Measurements from ENCODE around the gene FAM131A. TPM values are rescaled to one million over a fixed set of nuclear protein-coding genes. Genes with fewer than 3 reads are reported as not detected.

FAM131A gene
- total and polyA plus RNA-seq, 9 of the 15 experiments (the other 6 are each of a cell fraction or from before 2014, with no cell fraction given) = 0.48 to 11.1 (median 4.3) TPM

- TF ChIP-seq ZFX (CRISPR knock-in tag; IDR thresholded peaks at IDR 0.05) (no peak), CEBPB (tag; IDR thresholded peaks at IDR 0.05) (no peak), RBM39 (optimal IDR thresholded peaks at IDR 0.05; ENCODE audit: low read depth, low read length) (no peak), DDX20 (tag; IDR thresholded peaks at IDR 0.05; ENCODE audit: low read depth) (no peak), ZNF134 (CRISPR knock-in tag; conservative IDR thresholded peaks at IDR 0.05) (no peak), YBX1 (IDR thresholded peaks at IDR 0.05) (no peak), CCAR2 (IDR thresholded peaks at IDR 0.05; ENCODE audit: low read depth, low read length) (no peak), RREB1 (CRISPR knock-in tag; IDR thresholded peaks at IDR 0.05) (0 out of 2 replicates have a peak, but pooled peaks have one; percentile 32), ZNF24 (IDR thresholded peaks at IDR 0.05) (no peak), ZNF3 (CRISPR knock-in tag; IDR thresholded peaks at IDR 0.05) (no peak), SIX5 (IDR thresholded peaks at IDR 0.05; ENCODE audit: borderline replicate concordance in 1 of 2, insufficient read depth in 1 of 2, low read depth in 1 of 2, low read length in 2 of 2) (peak in 1 of 2 experiments; percentile 40; a peak in 2 of 4 replicates), NCOA1 (IDR thresholded peaks at IDR 0.05; ENCODE audit: low read depth) (no peak), ADNP (tag; IDR thresholded peaks at IDR 0.05) (no peak), CTBP1 (IDR thresholded peaks at IDR 0.05; ENCODE audit: borderline replicate concordance) (peak; percentile 8; the same call in 1 of the 2 replicates), U2AF1 (optimal IDR thresholded peaks at IDR 0.05; ENCODE audit: low read depth, low read length) (no peak), CREB3 (tag; conservative IDR thresholded peaks at IDR 0.05; ENCODE audit: low read depth) (no peak), TFAM (CRISPR knock-in tag; conservative IDR thresholded peaks at IDR 0.05) (no peak)
- TF ChIP-seq, protein P1, sequence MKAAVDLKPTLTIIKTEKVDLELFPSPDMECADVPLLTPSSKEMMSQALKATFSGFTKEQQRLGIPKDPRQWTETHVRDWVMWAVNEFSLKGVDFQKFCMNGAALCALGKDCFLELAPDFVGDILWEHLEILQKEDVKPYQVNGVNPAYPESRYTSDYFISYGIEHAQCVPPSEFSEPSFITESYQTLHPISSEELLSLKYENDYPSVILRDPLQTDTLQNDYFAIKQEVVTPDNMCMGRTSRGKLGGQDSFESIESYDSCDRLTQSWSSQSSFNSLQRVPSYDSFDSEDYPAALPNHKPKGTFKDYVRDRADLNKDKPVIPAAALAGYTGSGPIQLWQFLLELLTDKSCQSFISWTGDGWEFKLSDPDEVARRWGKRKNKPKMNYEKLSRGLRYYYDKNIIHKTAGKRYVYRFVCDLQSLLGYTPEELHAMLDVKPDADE (conservative IDR thresholded peaks at IDR 0.05; ENCODE audit: control insufficient read depth, low read depth, low read length) = no peak
- TF ChIP-seq, protein P2, sequence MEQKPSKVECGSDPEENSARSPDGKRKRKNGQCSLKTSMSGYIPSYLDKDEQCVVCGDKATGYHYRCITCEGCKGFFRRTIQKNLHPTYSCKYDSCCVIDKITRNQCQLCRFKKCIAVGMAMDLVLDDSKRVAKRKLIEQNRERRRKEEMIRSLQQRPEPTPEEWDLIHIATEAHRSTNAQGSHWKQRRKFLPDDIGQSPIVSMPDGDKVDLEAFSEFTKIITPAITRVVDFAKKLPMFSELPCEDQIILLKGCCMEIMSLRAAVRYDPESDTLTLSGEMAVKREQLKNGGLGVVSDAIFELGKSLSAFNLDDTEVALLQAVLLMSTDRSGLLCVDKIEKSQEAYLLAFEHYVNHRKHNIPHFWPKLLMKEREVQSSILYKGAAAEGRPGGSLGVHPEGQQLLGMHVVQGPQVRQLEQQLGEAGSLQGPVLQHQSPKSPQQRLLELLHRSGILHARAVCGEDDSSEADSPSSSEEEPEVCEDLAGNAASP (IDR thresholded peaks at IDR 0.05) = no peak
These were observed 627 bp upstream of the FAM131A start (continued) for GRCh38 chr3:184336547-184337398.
